IMR-90 (cell line): ENCODE results near the gene SIRPD. TPM values are rescaled to one million over a fixed set of nuclear protein-coding genes. Genes with fewer than 3 reads are reported as not detected.
A peak's percentile ranks its signal among the peaks of the same experiment; 100 is the strongest.

Source experiments
- ATAC-seq: fragments of 200-7000 bp; cut with Tn5 transposase; 2 replicates; pipeline ENCODE4 v1.9.1; 2020; ENCODE audit warnings: low read depth, mild to moderate bottlenecking, moderate library complexity
- BruUV-seq: library from RNA; stranded (reverse); fragments of 400-500 nt; replicated peaks from 2 replicates; lab custom pipeline; 2021; lab: Mats Ljungman, UMichigan
- CTCF ChIA-PET: fragments of 300-600 bp; formaldehyde crosslinking; extraction: SDS; loops from one replicate; lab custom pipeline; 2021; ENCODE audit warnings: antibody characterized with exemption; lab: Yijun Ruan, JAX
- POLR2A ChIA-PET: fragments of 300-600 bp; sonication (Branson Sonifier 250); formaldehyde crosslinking; loops from one replicate; lab custom pipeline; 2022; ENCODE audit warnings: antibody characterized with exemption; ENCODE audit not compliant: unreplicated experiment; lab: Charles Lee
- DNase-seq: peaks from one replicate; pipeline ENCODE4 v3.0.0; 2013
- H2AFZ ChIP-seq: replicated peaks from 2 replicates; pipeline ENCODE3; 2013; ENCODE audit warnings: low read length, mild to moderate bottlenecking; ENCODE audit not compliant: poor library complexity
- H2AK5ac ChIP-seq: 2 replicates; pipeline ENCODE4 v1.6.1; 2013; ENCODE audit warnings: low read depth, low read length, inconsistent platforms
- H2AK9ac ChIP-seq: replicated peaks from 2 replicates; pipeline ENCODE3; 2013; ENCODE audit warnings: mild to moderate bottlenecking, low read depth, low read length, moderate library complexity; ENCODE audit not compliant: poor library complexity
- H2BK120ac ChIP-seq: 2 replicates; pipeline ENCODE4 v1.6.1; 2013; ENCODE audit warnings: low read depth, low read length, inconsistent platforms
- H2BK15ac ChIP-seq: 3 replicates; pipeline ENCODE4 v1.6.1; 2013; ENCODE audit warnings: low read depth, low read length, inconsistent platforms
- H2BK20ac ChIP-seq: 2 replicates; pipeline ENCODE4 v1.6.1; 2013; ENCODE audit warnings: low read depth, mild to moderate bottlenecking, inconsistent platforms, low read length, moderate library complexity
- H2BK5ac ChIP-seq: 2 replicates; pipeline ENCODE4 v1.6.1; 2013; ENCODE audit warnings: mild to moderate bottlenecking, low read depth, low read length, inconsistent platforms; ENCODE audit not compliant: poor library complexity, severe bottlenecking
- H3K14ac ChIP-seq: replicated peaks from 2 replicates; pipeline ENCODE4 v1.6.1; 2013; ENCODE audit warnings: low read depth, low read length, inconsistent platforms
- H3K18ac ChIP-seq: 2 replicates; pipeline ENCODE4 v1.6.1; 2013; ENCODE audit warnings: low read depth, low read length, control low read depth
- H3K23ac ChIP-seq: 2 replicates; pipeline ENCODE4 v1.6.1; 2013; ENCODE audit warnings: low read depth, low read length, inconsistent platforms
- H3K27ac ChIP-seq: 2 replicates; pipeline ENCODE4 v1.5.1; 2013; ENCODE audit warnings: mild to moderate bottlenecking, control low read depth, low read length; ENCODE audit not compliant: insufficient read depth
- H3K27me3 ChIP-seq: 2 replicates; pipeline ENCODE4 v1.6.1; 2013; ENCODE audit warnings: low read length; ENCODE audit not compliant: control insufficient read depth, insufficient read depth
- H3K36me3 ChIP-seq: 2 replicates; pipeline ENCODE4 v1.6.1; 2013; ENCODE audit warnings: low read length, mixed read lengths; ENCODE audit not compliant: control insufficient read depth, insufficient read depth
- H3K4ac ChIP-seq: 2 replicates; pipeline ENCODE4 v1.6.1; 2013; ENCODE audit warnings: low read depth, low read length, inconsistent platforms
- H3K4me1 ChIP-seq: 2 replicates; pipeline ENCODE4 v1.6.1; 2013; ENCODE audit warnings: low read length, mixed read lengths; ENCODE audit not compliant: control insufficient read depth, insufficient read depth
- H3K4me2 ChIP-seq: 2 replicates; pipeline ENCODE4 v1.6.1; 2013; ENCODE audit warnings: low read depth, mild to moderate bottlenecking, control low read depth, low read length, moderate library complexity
- H3K4me3 ChIP-seq: 2 replicates; pipeline ENCODE4 v1.5.1; 2013; ENCODE audit warnings: low read depth, mild to moderate bottlenecking, control low read depth, low read length, moderate library complexity; ENCODE audit not compliant: insufficient read depth
- H3K56ac ChIP-seq: 2 replicates; pipeline ENCODE4 v1.6.1; 2013; ENCODE audit warnings: low read length, inconsistent platforms; ENCODE audit not compliant: insufficient read depth; ENCODE audit errors: extremely low read depth
- H3K79me1 ChIP-seq, 2 experiments: 2 replicates each; pipeline ENCODE4 v1.6.1; 2013; ENCODE audit warnings: low read length in 2 of 2, inconsistent platforms in 1 of 2, low read depth in 1 of 2
- H3K9ac ChIP-seq: 2 replicates; pipeline ENCODE4 v1.6.1; 2013; ENCODE audit warnings: low read depth, low read length, control low read depth
- H3K9me1 ChIP-seq: 2 replicates; pipeline ENCODE4 v1.6.1; 2013; ENCODE audit warnings: low read length, inconsistent platforms; ENCODE audit not compliant: insufficient read depth
- H3K9me3 ChIP-seq: 2 replicates; pipeline ENCODE4 v1.6.1; 2013; ENCODE audit warnings: low read length; ENCODE audit not compliant: control insufficient read depth, insufficient read depth
- H4K20me1 ChIP-seq: 2 replicates; pipeline ENCODE4 v1.6.1; 2013; ENCODE audit warnings: low read length, inconsistent platforms; ENCODE audit not compliant: insufficient read depth
- H4K5ac ChIP-seq: 2 replicates; pipeline ENCODE4 v1.6.1; 2013; ENCODE audit warnings: mild to moderate bottlenecking, low read depth, low read length, control low read depth
- H4K8ac ChIP-seq, 2 experiments: 2 replicates each; pipeline ENCODE4 v1.6.1; 2013; ENCODE audit warnings: low read depth in 2 of 2, low read length in 2 of 2, control low read depth in 1 of 2, inconsistent platforms in 1 of 2
- H4K91ac ChIP-seq: 2 replicates; pipeline ENCODE4 v1.6.1; 2013; ENCODE audit warnings: low read depth, low read length, inconsistent platforms; ENCODE audit not compliant: insufficient read depth
- BHLHE40 ChIP-seq: fragments of 150-350 bp; IDR thresholded peaks from 2 replicates; pipeline ENCODE4 v1.6.1; 2016; ENCODE audit warnings: mild to moderate bottlenecking, low read depth, low read length
- CHD1 ChIP-seq: IDR thresholded peaks from 2 replicates; pipeline ENCODE4 v1.6.1; 2012; ENCODE audit warnings: low read depth, low read length, improper control_type of control experiment
- FOS ChIP-seq: fragments of 150-350 bp; IDR thresholded peaks from 2 replicates; pipeline ENCODE4 v1.6.1; 2016; ENCODE audit warnings: low read depth, low read length
- MAFK ChIP-seq: IDR thresholded peaks from 2 replicates; pipeline ENCODE4 v1.6.1; 2012; ENCODE audit warnings: low read depth, low read length, improper control_type of control experiment
- MAZ ChIP-seq: IDR thresholded peaks from 2 replicates; pipeline ENCODE4 v1.6.1; 2012; ENCODE audit warnings: low read depth, mild to moderate bottlenecking, low read length, improper control_type of control experiment, moderate library complexity, borderline replicate concordance
- MXI1 ChIP-seq: IDR thresholded peaks from 2 replicates; pipeline ENCODE4 v1.6.1; 2012; ENCODE audit warnings: low read depth, mild to moderate bottlenecking, low read length, moderate library complexity, borderline replicate concordance
- POLR2A ChIP-seq: IDR thresholded peaks from 2 replicates; pipeline ENCODE4 v1.6.1; 2012; ENCODE audit warnings: mild to moderate bottlenecking, low read depth, low read length
- RAD21 ChIP-seq: IDR thresholded peaks from 2 replicates; pipeline ENCODE4 v1.6.1; 2012; ENCODE audit warnings: low read length, improper control_type of control experiment
- RCOR1 ChIP-seq: IDR thresholded peaks from 2 replicates; pipeline ENCODE4 v1.6.1; 2012; ENCODE audit warnings: mild to moderate bottlenecking, low read length, improper control_type of control experiment; ENCODE audit not compliant: insufficient replicate concordance
- RFX5 ChIP-seq: IDR thresholded peaks from 2 replicates; pipeline ENCODE4 v1.8.0; 2012; ENCODE audit warnings: low read depth, mild to moderate bottlenecking, low read length, moderate library complexity
- SMC3 ChIP-seq: fragments of 150-350 bp; IDR thresholded peaks from 2 replicates; pipeline ENCODE4 v1.6.1; 2016; ENCODE audit warnings: low read depth, mild to moderate bottlenecking, antibody characterized with exemption, low read length, moderate library complexity
- WGBS, 2 experiments: methylation state at CpG; one replicate each; pipeline versions ENCODE4 v1.1.5 to v1.1.7; 2013; ENCODE audit warnings: missing lambda C conversion rate in 2 of 2; ENCODE audit not compliant: insufficient read length in 1 of 2; ENCODE audit errors: extremely low coverage in 2 of 2; 5-methylcytosine and 5-hydroxymethylcytosine counted together
- dilution Hi-C: fragments of 300-500 bp; cut with HindIII; formaldehyde crosslinking; loops from one replicate; pipeline ENCODE4 v1.14.3; 2018; ENCODE audit warnings: low sequenced_read_pairs; ENCODE audit not compliant: unreplicated experiment
- in situ Hi-C: fragments of 300-500 bp; cut with MboI; formaldehyde crosslinking; loops from 3 replicates; pipeline ENCODE4 v1.14.3; 2019; ENCODE audit warnings: low sequenced_read_pairs, inconsistent platforms, mixed read lengths
- intact Hi-C: fragments of 100-400 bp; cut with micrococcal nuclease; formaldehyde crosslinking; loops from 2 replicates; pipeline ENCODE4 v1.10.0; 2022
- polyA plus RNA-seq, 3 experiments: library from polyadenylated mRNA; depleted of rRNA; stranded (reverse); fragments of >200 nt; gene quantifications; 2 replicates each; pipeline ENCODE4 v1.2.3, GENCODE V29; 2012; ENCODE audit warnings: low replicate concordance in 1 of 3
- total RNA-seq: library from RNA; depleted of rRNA; stranded (reverse); fragments of >200 nt; gene quantifications from 2 replicates; pipeline ENCODE4 v1.2.3, GENCODE V29; 2012
- TF ChIP-seq, protein P1 (sequence below): fragments of 150-350 bp; IDR thresholded peaks from 2 replicates; pipeline ENCODE4 v1.6.1; 2017; ENCODE audit warnings: mild to moderate bottlenecking, antibody characterized with exemption, low read length, low read depth
- TF ChIP-seq, protein P2 (sequence below): fragments of 150-350 bp; IDR thresholded peaks from 2 replicates; pipeline ENCODE4 v1.6.1; 2016; ENCODE audit warnings: low read depth, mild to moderate bottlenecking, low read length, moderate library complexity, borderline replicate concordance
- TF ChIP-seq, protein P3 (sequence below): conservative IDR thresholded peaks from 2 replicates; pipeline ENCODE4 v1.5.1; 2012; ENCODE audit warnings: mild to moderate bottlenecking, low read depth, low read length, improper control_type of control experiment

The SIRPD gene
- total and polyA plus RNA-seq, 2 of the 4 experiments (the other 2 are of a cell fraction), result not detected

DNA sequence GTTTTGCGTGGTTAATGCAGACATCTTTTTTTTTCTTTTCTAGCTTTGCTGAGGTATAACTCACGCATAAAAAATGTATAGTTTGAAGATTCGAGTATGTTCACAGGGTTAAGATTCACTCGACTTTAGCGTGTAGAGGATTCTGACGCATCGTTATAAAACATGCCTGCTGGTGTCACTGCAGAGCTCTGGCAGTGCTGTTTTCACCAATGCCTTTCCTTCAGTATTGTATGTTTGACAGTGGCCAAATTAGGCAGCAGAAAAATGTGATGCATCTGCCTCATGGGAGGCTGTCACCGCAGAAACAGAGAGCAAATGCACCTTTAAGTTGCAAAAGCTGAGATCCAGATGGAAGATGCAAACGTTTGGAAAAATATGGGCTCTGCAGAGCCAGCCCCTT, 48.3 kb downstream of the SIRPD start:
- Histone ChIP-seq H3K9me1 (no peaks in the 10 kb centered on the region), H2BK5ac (no peak overlapping the region), H3K9me3 (no peaks in the 10 kb centered on the region), H2BK120ac (no peak overlapping the region), H3K4me3 (no peak overlapping the region), H3K56ac (no peak overlapping the region), H3K27me3 (peaks cover 11% of the 10 kb centered on the region), H3K4me1 (no peaks in the 10 kb centered on the region), H3K4ac (no peak overlapping the region), H3K14ac (no peak overlapping the region), H2BK15ac (no peak overlapping the region), H4K8ac (no peak overlapping the region), H3K27ac (no peak overlapping the region), H3K36me3 (no peaks in the 10 kb centered on the region), H3K9ac (no peak overlapping the region), H4K20me1 (no peaks in the 10 kb centered on the region), H2BK20ac (no peak overlapping the region), H4K91ac (no peak overlapping the region), H2AFZ (no peak overlapping the region), H3K4me2 (no peak overlapping the region), H3K23ac (no peak overlapping the region), H2AK5ac (no peak overlapping the region), H2AK9ac (no peak overlapping the region), H3K79me1 (no peaks in the 10 kb centered on the region), H3K18ac (no peak overlapping the region), H4K5ac (no peak overlapping the region)
- in situ Hi-C loops, result no loop called here
- POLR2A ChIA-PET, result no interaction called here
- no TSS peak for BruUV-seq
- dilution Hi-C loops, result no loop called here
- CTCF ChIA-PET, result interaction anchor here (0.7 to 0.9 kb wide), 2 partner anchors 291 to 388 kb away, joined by 3 read pairs; no protein-coding TSS in a partner anchor
- intact Hi-C loops, result loop anchor here (2.0 kb wide), 1 partner anchor 268 kb away; no protein-coding TSS in a partner anchor
- ATAC-seq (peak; percentile 69), DNase-seq (peak; percentile 37)
- TF ChIP-seq FOS, result no peak
- no peak for TF ChIP-seq MXI1
- TF ChIP-seq RAD21, result 0 out of 2 replicates have a peak, but pooled peaks have one; percentile 27
- TF ChIP-seq, protein P1, sequence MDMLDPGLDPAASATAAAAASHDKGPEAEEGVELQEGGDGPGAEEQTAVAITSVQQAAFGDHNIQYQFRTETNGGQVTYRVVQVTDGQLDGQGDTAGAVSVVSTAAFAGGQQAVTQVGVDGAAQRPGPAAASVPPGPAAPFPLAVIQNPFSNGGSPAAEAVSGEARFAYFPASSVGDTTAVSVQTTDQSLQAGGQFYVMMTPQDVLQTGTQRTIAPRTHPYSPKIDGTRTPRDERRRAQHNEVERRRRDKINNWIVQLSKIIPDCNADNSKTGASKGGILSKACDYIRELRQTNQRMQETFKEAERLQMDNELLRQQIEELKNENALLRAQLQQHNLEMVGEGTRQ, result no peak
- TF ChIP-seq SMC3, result peak; percentile 12; the same call in 1 of the 2 replicates
- TF ChIP-seq, protein P2, sequence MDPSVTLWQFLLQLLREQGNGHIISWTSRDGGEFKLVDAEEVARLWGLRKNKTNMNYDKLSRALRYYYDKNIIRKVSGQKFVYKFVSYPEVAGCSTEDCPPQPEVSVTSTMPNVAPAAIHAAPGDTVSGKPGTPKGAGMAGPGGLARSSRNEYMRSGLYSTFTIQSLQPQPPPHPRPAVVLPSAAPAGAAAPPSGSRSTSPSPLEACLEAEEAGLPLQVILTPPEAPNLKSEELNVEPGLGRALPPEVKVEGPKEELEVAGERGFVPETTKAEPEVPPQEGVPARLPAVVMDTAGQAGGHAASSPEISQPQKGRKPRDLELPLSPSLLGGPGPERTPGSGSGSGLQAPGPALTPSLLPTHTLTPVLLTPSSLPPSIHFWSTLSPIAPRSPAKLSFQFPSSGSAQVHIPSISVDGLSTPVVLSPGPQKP, result no peak
- no peak for TF ChIP-seq POLR2A
- no peak for TF ChIP-seq RCOR1
- no peak for TF ChIP-seq BHLHE40
- no peak for TF ChIP-seq RFX5
- TF ChIP-seq, protein P3, sequence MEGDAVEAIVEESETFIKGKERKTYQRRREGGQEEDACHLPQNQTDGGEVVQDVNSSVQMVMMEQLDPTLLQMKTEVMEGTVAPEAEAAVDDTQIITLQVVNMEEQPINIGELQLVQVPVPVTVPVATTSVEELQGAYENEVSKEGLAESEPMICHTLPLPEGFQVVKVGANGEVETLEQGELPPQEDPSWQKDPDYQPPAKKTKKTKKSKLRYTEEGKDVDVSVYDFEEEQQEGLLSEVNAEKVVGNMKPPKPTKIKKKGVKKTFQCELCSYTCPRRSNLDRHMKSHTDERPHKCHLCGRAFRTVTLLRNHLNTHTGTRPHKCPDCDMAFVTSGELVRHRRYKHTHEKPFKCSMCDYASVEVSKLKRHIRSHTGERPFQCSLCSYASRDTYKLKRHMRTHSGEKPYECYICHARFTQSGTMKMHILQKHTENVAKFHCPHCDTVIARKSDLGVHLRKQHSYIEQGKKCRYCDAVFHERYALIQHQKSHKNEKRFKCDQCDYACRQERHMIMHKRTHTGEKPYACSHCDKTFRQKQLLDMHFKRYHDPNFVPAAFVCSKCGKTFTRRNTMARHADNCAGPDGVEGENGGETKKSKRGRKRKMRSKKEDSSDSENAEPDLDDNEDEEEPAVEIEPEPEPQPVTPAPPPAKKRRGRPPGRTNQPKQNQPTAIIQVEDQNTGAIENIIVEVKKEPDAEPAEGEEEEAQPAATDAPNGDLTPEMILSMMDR, result peak; percentile 36
- no peak for TF ChIP-seq MAZ
- no peak for TF ChIP-seq CHD1
- TF ChIP-seq MAFK, result no peak
- 19% methylated on average over 5 of the region's 9 CpGs; no CpG with 5 or more reads in 1 of the 2 experiments for WGBS, 2 experiments
